Activated CD4-positive, alpha-beta T cell treated with anti-CD3 and anti-CD28 coated beads for 36 hours (primary cell): ENCODE results near the gene FSD2. TPM values are rescaled to one million over a fixed set of nuclear protein-coding genes. Genes with fewer than 3 reads are reported as not detected.
A peak's percentile ranks its signal among the peaks of the same experiment; 100 is the strongest.

ENCODE experiments used
- ATAC-seq: fragments of 200-7000 bp; cut with Tn5 transposase; one replicate; pipeline ENCODE4 v1.10.0; 2021; ENCODE audit warnings: mild to moderate bottlenecking, moderate library complexity
- CTCF ChIA-PET: fragments of 350-600 bp; sonication (Branson Sonifier 250); formaldehyde crosslinking; loops from one replicate; lab custom pipeline; 2021; ENCODE audit warnings: antibody characterized with exemption; lab: Charles Lee
- POLR2A ChIA-PET: fragments of 350-600 bp; sonication (Branson Sonifier 250); formaldehyde crosslinking; loops from one replicate; lab custom pipeline; 2021; ENCODE audit warnings: antibody characterized with exemption, inconsistent platforms; lab: Charles Lee
- DNase-seq: peaks from one replicate; pipeline ENCODE4 v3.0.0-alpha.2; 2020
- H3K27ac Mint-ChIP-seq: one replicate; pipeline ENCODE4 v1.8.0; 2021; ENCODE audit warnings: mixed read lengths
- H3K27me3 Mint-ChIP-seq: one replicate; pipeline ENCODE4 v1.8.0; 2021; ENCODE audit warnings: mixed read lengths
- H3K36me3 Mint-ChIP-seq: one replicate; pipeline ENCODE4 v1.8.0; 2021; ENCODE audit warnings: low read depth, mixed read lengths
- H3K4me1 Mint-ChIP-seq: one replicate; pipeline ENCODE4 v1.8.0; 2021; ENCODE audit warnings: mixed read lengths
- H3K4me3 Mint-ChIP-seq: one replicate; pipeline ENCODE4 v1.8.0; 2021; ENCODE audit warnings: mild to moderate bottlenecking, moderate library complexity, mixed read lengths
- H3K9me3 Mint-ChIP-seq: one replicate; pipeline ENCODE4 v1.8.0; 2021; ENCODE audit warnings: low read depth, mixed read lengths
- intact Hi-C, 2 experiments: fragments of 100-400 bp; cut with DNase I in 1 of 2; cut with micrococcal nuclease in 1 of 2; formaldehyde crosslinking; loops; one replicate each; pipeline versions ENCODE4 v1.14.2 to v1.15.1; 2022 to 2024; cut with DNase I, micrococcal nuclease
- total RNA-seq, 2 experiments: library from RNA; stranded (reverse); gene quantifications; one replicate each; pipeline ENCODE4 v1.2.3, GENCODE V29; 2021

Gene FSD2
- total RNA-seq, 2 experiments from 2014 or later, result not detected

DNA sequence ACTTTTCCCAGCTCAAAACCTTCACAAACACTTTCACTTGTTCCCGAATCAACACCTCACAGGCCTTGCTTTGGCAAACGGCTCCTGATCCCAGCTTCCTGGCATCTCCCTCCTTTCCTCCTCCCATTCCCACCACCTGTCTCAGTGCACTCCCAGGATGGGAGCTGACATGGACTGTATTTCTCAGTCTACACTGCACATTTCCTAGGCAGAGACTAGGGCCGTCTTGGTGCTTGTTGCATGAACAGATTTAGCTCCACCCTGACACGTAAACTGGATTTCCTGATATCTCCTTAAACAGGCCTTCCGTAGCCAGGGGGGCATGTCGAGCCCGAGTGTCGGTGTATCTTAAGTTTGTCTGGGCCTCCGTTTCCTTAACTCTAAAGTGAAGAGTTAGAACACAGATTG, 2.8 kb upstream of the FSD2 start:
- ChIA-PET CTCF (interaction anchor here (0.6 to 0.8 kb wide), 4 partner anchors 37 to 842 kb away, joined by 3 read pairs; no protein-coding TSS in a partner anchor), POLR2A (interaction anchor here (0.8 kb wide), 1 partner anchor 273 kb away, joined by 3 read pairs; no protein-coding TSS in a partner anchor)
- no peak for ATAC-seq
- Mint-ChIP-seq H3K36me3 (peaks cover 10% of the 10 kb centered on the region), H3K9me3 (no peaks in the 10 kb centered on the region), H3K4me3 (peak overlapping the region; percentile 89), H3K4me1 (peaks cover 29% of the 10 kb centered on the region), H3K27ac (peak overlapping the region; percentile 72), H3K27me3 (no peaks in the 10 kb centered on the region)
- DNase-seq, result no peak
- intact Hi-C loops, result loop anchor here (1.0 to 2.0 kb wide), 6 partner anchors 58 to 268 kb away; partner anchors contain the start of genes AP3B2 (in 1 of the 2), RAMAC (in 1 of the 2) and RPS17 (in 1 of the 2)

- Mint-ChIP-seq H3K36me3 (peaks cover 10% of the 10 kb centered on the region), H3K4me1 (peaks cover 29% of the 10 kb centered on the region), H3K4me3 (no peak overlapping the region), H3K27ac (no peak overlapping the region), H3K9me3 (no peaks in the 10 kb centered on the region), H3K27me3 (peaks cover 2% of the 10 kb centered on the region)
- ChIA-PET POLR2A (interaction anchor here (0.8 kb wide), 1 partner anchor 272 kb away, joined by 3 read pairs; no protein-coding TSS in a partner anchor), CTCF (interaction anchor here (0.6 to 0.8 kb wide), 2 partner anchors 194 to 842 kb away, joined by 3 read pairs; no protein-coding TSS in a partner anchor)
- DNase-seq, result no peak
- intact Hi-C loops, result loop anchor here (2.0 kb wide), 2 partner anchors 57 to 267 kb away; partner anchors contain the start of gene RPS17 (in 1 of the 2)
- no peak for ATAC-seq
These were observed 2.2 kb upstream of the FSD2 start for GRCh38 chr15:82807920-82808633.

DNA sequence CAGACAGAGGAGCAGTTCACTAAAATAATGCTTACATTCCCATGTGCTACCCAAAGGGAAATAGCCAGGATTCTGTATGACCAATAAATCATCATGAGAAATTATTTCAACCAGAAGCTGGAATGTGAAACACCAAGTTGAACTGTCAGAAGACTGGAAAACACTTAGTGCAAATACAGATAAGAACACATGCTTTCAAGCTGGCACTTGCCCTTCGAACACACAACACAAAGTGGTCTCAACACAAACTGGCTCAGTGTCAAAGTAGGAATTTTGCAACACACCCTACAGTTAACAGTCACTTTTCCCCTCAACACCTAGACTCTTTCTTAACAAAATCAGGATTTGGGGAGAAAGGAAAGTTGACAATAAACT, 1.3 kb downstream of the FSD2 start:
- H3K4me1 Mint-ChIP-seq, result peaks cover 11% of the 10 kb centered on the region
- ATAC-seq (no peak), DNase-seq (no peak)
- intact Hi-C loops, result no loop called here
- no peaks in the 10 kb centered on the region for H3K36me3 Mint-ChIP-seq
- ChIA-PET CTCF (interaction anchor here (1.1 kb wide), 1 partner anchor 8 kb away, joined by 4 read pairs; no protein-coding TSS in a partner anchor), POLR2A (no interaction called here)
- peaks cover 13% of the 10 kb centered on the region for H3K27me3 Mint-ChIP-seq
- no peak overlapping the region for H3K27ac Mint-ChIP-seq
- H3K4me3 Mint-ChIP-seq, result no peak overlapping the region
- H3K9me3 Mint-ChIP-seq, result no peaks in the 10 kb centered on the region

- Mint-ChIP-seq H3K27ac (no peak overlapping the region), H3K27me3 (peaks cover 18% of the 10 kb centered on the region), H3K4me3 (no peak overlapping the region), H3K9me3 (no peaks in the 10 kb centered on the region), H3K36me3 (no peaks in the 10 kb centered on the region), H3K4me1 (peaks cover 8% of the 10 kb centered on the region)
- POLR2A ChIA-PET, result interaction anchor here (1.1 kb wide), 1 partner anchor 115 kb away, joined by 6 read pairs; no protein-coding TSS in a partner anchor
- ATAC-seq (no peak), DNase-seq (no peak)
- CTCF ChIA-PET, result interaction anchor here (1.1 kb wide), 1 partner anchor 8 kb away, joined by 4 read pairs; no protein-coding TSS in a partner anchor
- intact Hi-C loops, result no loop called here
These were observed 1.9 kb downstream of the FSD2 start for GRCh38 chr15:82803793-82804574.

DNA sequence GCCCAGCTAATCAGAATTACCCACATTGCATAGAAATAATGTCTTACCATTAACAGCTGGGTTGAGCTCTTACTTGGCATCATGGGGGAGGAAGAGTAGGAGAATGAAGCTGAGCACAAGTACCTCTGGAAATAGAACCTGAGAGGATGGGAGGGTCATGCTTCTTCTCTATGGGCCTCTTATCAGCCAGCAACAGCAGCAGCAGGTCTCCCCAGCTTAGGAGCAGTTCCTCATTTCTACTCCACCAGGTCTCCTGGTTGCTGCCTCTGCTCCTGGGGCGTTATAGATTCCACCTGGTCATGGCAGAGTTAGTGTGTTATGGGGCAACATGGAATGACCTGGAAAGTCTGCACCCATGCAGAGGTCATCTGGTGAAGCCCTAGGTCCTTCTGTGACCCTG, 3.4 kb downstream of the FSD2 start:
- Mint-ChIP-seq H3K27ac (no peak overlapping the region), H3K36me3 (no peaks in the 10 kb centered on the region), H3K27me3 (peaks cover 18% of the 10 kb centered on the region), H3K9me3 (no peaks in the 10 kb centered on the region), H3K4me3 (no peak overlapping the region), H3K4me1 (no peaks in the 10 kb centered on the region)
- ATAC-seq (no peak), DNase-seq (no peak)
- CTCF ChIA-PET, result interaction anchor here (0.7 kb wide), 1 partner anchor 63 kb away, joined by 3 read pairs; no protein-coding TSS in a partner anchor
- intact Hi-C loops, result no loop called here
- POLR2A ChIA-PET, result no interaction called here

DNA sequence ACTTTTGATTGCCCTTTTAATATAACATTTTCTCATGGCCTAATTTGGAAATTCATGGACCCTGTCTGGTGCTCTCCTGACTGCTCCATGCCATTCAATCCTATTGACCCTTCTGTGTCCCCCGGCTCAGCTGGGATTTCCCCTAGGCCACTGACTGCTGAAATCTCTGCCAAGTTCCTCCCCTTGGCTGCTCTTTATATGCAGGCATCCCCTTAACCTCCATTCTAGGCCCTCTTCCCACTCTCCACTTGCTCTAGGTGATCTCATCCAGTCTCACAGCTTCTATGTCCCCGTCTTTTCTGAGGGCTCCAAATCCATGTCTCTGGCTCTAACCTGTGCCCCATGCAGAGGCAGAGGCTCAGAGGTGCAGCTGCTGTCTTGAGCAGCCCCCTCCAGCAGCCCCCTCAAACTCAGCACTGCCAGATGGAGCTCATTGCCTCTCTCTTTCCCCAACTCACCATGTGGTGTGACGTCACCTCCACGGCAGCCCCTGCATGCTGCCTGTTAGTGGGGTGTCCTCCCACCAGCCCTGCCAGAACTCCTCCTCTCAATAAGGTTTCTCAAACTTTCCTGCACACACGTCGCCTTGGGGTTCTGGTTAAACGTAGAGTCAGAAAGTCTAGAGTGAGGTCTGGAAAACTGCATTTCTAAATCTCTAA, 6.6 kb downstream of the FSD2 start:
- peaks cover 18% of the 10 kb centered on the region for H3K27me3 Mint-ChIP-seq

GRCh38 chr15:82798531-82799166, 7.2 kb downstream of the FSD2 start:
- no peaks in the 10 kb centered on the region for H3K4me1 Mint-ChIP-seq
- H3K4me3 Mint-ChIP-seq, result no peak overlapping the region
- ATAC-seq (no peak), DNase-seq (no peak)
- peaks cover 3% of the 10 kb centered on the region for H3K36me3 Mint-ChIP-seq
- H3K27me3 Mint-ChIP-seq, result peaks cover 18% of the 10 kb centered on the region
- ChIA-PET CTCF (interaction anchor here (0.8 kb wide), 1 partner anchor 33 kb away, joined by 3 read pairs; no protein-coding TSS in a partner anchor), POLR2A (no interaction called here)
- intact Hi-C loops, result no loop called here
- no peak overlapping the region for H3K27ac Mint-ChIP-seq
- H3K9me3 Mint-ChIP-seq, result peaks cover 8% of the 10 kb centered on the region

More for the DNA sequence above, 6.6 kb downstream of the FSD2 start:
- H3K4me1 Mint-ChIP-seq, result no peaks in the 10 kb centered on the region
- no peak overlapping the region for H3K27ac Mint-ChIP-seq
- H3K9me3 Mint-ChIP-seq, result peaks cover 1% of the 10 kb centered on the region
- DNase-seq (no peak), ATAC-seq (no peak)
- POLR2A ChIA-PET, result no interaction called here
- CTCF ChIA-PET, result interaction anchor here (0.8 kb wide), 1 partner anchor 33 kb away, joined by 3 read pairs; no protein-coding TSS in a partner anchor
- intact Hi-C loops, result no loop called here
- no peaks in the 10 kb centered on the region for H3K36me3 Mint-ChIP-seq
- H3K4me3 Mint-ChIP-seq, result no peak overlapping the region

DNA sequence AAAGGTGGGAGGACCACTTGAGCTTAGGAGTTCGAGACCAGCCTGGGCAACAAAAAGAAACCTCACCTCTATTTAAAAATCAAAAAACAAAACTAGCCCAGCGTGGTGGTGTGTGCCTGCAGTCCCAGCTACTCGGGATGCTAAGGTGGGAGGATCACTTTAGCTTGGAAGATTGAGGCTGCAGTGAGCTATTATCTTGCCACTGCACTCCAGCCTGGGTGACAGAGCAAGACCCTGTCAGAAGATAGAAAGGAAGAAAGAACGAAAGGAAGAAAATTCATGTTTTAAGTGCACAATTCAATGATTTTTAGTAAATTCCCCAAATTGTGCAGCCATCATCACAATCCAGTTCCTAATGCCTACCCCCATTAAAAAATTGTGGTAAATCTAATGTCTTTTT, 7.8 kb downstream of the FSD2 start:
- H3K27ac Mint-ChIP-seq, result no peak overlapping the region
- H3K9me3 Mint-ChIP-seq, result peaks cover 10% of the 10 kb centered on the region
- H3K4me1 Mint-ChIP-seq, result no peaks in the 10 kb centered on the region
- intact Hi-C loops, result no loop called here
- H3K4me3 Mint-ChIP-seq, result no peak overlapping the region
- peaks cover 5% of the 10 kb centered on the region for H3K36me3 Mint-ChIP-seq
- no peak for ATAC-seq
- H3K27me3 Mint-ChIP-seq, result peaks cover 16% of the 10 kb centered on the region
- POLR2A ChIA-PET, result no interaction called here
- CTCF ChIA-PET, result interaction anchor here (0.8 kb wide), 1 partner anchor 32 kb away, joined by 3 read pairs; no protein-coding TSS in a partner anchor
- no peak for DNase-seq

- H3K27me3 Mint-ChIP-seq, result no peaks in the 10 kb centered on the region
- H3K9me3 Mint-ChIP-seq, result peaks cover 10% of the 10 kb centered on the region
- POLR2A ChIA-PET, result no interaction called here
- no peak for ATAC-seq
- H3K4me3 Mint-ChIP-seq, result no peak overlapping the region
- CTCF ChIA-PET, result no interaction called here
- DNase-seq, result no peak
- no peaks in the 10 kb centered on the region for H3K4me1 Mint-ChIP-seq
- H3K27ac Mint-ChIP-seq, result no peak overlapping the region
- intact Hi-C loops, result no loop called here
- H3K36me3 Mint-ChIP-seq, result peaks cover 5% of the 10 kb centered on the region
These were observed 12.1 kb downstream of the FSD2 start for GRCh38 chr15:82793737-82794136.

DNA sequence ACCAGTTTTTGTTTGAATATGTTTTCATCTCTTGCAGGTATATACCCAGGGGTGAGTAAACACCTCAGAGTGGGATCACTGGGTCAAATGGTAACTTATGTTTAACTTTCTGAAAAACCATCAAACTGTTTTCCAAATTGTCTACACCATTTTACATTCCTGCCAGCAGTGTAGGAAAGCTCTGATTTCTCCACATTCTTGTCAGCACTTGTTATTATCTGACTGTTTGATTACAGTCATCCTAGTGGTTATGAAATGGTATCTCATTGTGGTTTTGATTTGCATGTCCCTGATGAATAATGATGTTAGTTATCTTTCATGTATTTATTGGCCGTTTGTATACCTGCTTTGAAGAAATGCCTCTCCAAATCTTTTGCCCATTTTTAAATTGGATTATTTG, 13.8 kb downstream of the FSD2 start:
- ChIA-PET CTCF (interaction anchor here (0.6 kb wide), 2 partner anchors 206 to 606 kb away, joined by 3 to 5 read pairs; no protein-coding TSS in a partner anchor), POLR2A (no interaction called here)
- no peak overlapping the region for H3K27ac Mint-ChIP-seq

More for the DNA sequence above, 13.8 kb downstream of the FSD2 start:
- H3K9me3 Mint-ChIP-seq, result peaks cover 10% of the 10 kb centered on the region
- no peak overlapping the region for H3K4me3 Mint-ChIP-seq
- no peaks in the 10 kb centered on the region for H3K27me3 Mint-ChIP-seq
- DNase-seq (no peak), ATAC-seq (no peak)
- intact Hi-C loops, result no loop called here
- no peaks in the 10 kb centered on the region for H3K4me1 Mint-ChIP-seq
- H3K36me3 Mint-ChIP-seq, result peaks cover 5% of the 10 kb centered on the region
